NB4 (cell line): ENCODE measurements around the gene PTGFRN.
"Not testable (repeated sequence)": the region's sequence is repeated elsewhere in the genome, so short reads cannot be mapped to it uniquely, and the experiment has no call there.

Experiments
- DNase-seq: peaks from one replicate; pipeline ENCODE4 v3.0.0; 2010; ENCODE audit warnings: low read depth
- H3K4me3 ChIP-seq: one replicate; pipeline ENCODE4 v1.5.1; 2011; ENCODE audit warnings: mild to moderate bottlenecking, low read depth, low read length, moderate library complexity
- CTCF ChIP-seq: IDR thresholded peaks from one replicate; pipeline ENCODE4 v1.5.1; 2012; ENCODE audit warnings: low read depth, low read length
- MYC ChIP-seq: IDR thresholded peaks from 2 replicates; pipeline ENCODE4 v1.6.1; 2011; ENCODE audit warnings: low read depth, low read length
- POLR2A ChIP-seq: IDR thresholded peaks from 2 replicates; pipeline ENCODE4 v1.6.1; 2011; ENCODE audit warnings: mild to moderate bottlenecking; ENCODE audit not compliant: insufficient read length; ENCODE audit errors: extremely low read depth
- TF ChIP-seq, protein P1 (sequence below): IDR thresholded peaks from 2 replicates; pipeline ENCODE4 v1.6.1; 2011; ENCODE audit warnings: low read depth, low read length

PTGFRN gene

GRCh38 chr1:116933606-116934515 is 24.1 kb downstream of the PTGFRN start:
- no peak for DNase-seq
- TF ChIP-seq MYC (no peak), POLR2A (no peak), CTCF (no peak)
- TF ChIP-seq, protein P1, sequence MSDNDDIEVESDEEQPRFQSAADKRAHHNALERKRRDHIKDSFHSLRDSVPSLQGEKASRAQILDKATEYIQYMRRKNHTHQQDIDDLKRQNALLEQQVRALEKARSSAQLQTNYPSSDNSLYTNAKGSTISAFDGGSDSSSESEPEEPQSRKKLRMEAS, result no peak
- H3K4me3 ChIP-seq, result no peak overlapping the region

GRCh38 chr1:116934586-116935207 is 25.0 kb downstream of the PTGFRN start:
- no peak overlapping the region for H3K4me3 ChIP-seq
- TF ChIP-seq MYC, result no peak
- peak; percentile 25 for TF ChIP-seq CTCF
- TF ChIP-seq, protein P1, result no peak
- DNase-seq, result peak; percentile 51

GRCh38 chr1:116938216-116938615 is 28.5 kb downstream of the PTGFRN start:
- H3K4me3 ChIP-seq, result no peak overlapping the region
- TF ChIP-seq MYC, result no peak
- no peak for TF ChIP-seq POLR2A
- TF ChIP-seq, protein P1, result no peak
- TF ChIP-seq CTCF, result no peak
- no peak for DNase-seq

- not testable (repeated sequence) for DNase-seq
Observed at GRCh38 chr1:116939780-116940543, 30.2 kb downstream of the PTGFRN start.

GRCh38 chr1:116940814-116941599 is 31.3 kb downstream of the PTGFRN start:
- DNase-seq, result no peak
- TF ChIP-seq CTCF (no peak), MYC (no peak), POLR2A (no peak)
- TF ChIP-seq, protein P1, result no peak
- no peak overlapping the region for H3K4me3 ChIP-seq

More at GRCh38 chr1:116939780-116940543, 30.2 kb downstream of the PTGFRN start:
- H3K4me3 ChIP-seq, result not testable (repeated sequence)
